ENCODE data around the gene PLCD1. TPM values are rescaled to one million over a fixed set of nuclear protein-coding genes. Genes with fewer than 3 reads are reported as not detected.
A peak's percentile ranks its signal among the peaks of the same experiment; 100 is the strongest.

Gene PLCD1
- total RNA-seq, 1 experiment from 2014 or later, result 13.5 TPM

DNA sequence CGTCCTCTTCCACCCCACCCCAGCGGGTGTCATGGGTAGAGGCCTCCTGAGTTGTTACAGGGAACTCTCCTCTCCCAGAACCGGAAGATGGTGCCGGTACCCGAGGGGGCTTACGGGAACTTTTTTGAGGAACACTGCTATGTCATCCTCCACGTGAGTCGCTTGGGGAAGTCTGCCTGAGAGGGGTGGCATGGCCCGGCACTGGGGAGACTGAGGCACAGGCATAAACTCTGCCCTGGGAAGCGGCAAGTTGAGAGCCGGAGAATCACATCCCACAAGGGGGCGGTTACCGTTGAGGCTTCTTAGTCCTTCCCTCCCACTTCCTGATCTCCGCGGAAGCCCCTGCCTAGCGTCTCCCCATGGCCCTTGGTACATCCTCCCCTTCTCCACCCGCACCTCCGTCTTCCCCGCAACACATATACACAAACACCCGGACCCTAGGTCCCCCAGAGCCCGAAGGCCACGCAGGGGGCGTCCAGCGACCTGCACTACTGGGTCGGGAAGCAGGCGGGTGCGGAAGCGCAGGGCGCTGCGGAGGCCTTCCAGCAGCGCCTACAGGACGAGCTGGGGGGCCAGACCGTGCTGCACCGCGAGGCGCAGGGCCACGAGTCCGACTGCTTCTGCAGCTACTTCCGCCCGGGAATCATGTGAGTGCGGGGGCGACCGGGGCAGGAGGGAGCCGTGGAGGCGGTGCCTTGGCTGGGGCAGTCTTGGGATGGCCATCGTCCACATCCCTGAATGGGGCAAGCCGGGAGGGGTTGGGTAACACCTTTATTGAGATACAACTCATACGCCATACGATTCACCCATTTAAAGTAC lies 35.4 kb downstream of the PLCD1 start:
- no peak for TF ChIP-seq EZH2 (IDR thresholded peaks at IDR 0.05; ENCODE audit: low read depth)
- TF ChIP-seq, protein P1, sequence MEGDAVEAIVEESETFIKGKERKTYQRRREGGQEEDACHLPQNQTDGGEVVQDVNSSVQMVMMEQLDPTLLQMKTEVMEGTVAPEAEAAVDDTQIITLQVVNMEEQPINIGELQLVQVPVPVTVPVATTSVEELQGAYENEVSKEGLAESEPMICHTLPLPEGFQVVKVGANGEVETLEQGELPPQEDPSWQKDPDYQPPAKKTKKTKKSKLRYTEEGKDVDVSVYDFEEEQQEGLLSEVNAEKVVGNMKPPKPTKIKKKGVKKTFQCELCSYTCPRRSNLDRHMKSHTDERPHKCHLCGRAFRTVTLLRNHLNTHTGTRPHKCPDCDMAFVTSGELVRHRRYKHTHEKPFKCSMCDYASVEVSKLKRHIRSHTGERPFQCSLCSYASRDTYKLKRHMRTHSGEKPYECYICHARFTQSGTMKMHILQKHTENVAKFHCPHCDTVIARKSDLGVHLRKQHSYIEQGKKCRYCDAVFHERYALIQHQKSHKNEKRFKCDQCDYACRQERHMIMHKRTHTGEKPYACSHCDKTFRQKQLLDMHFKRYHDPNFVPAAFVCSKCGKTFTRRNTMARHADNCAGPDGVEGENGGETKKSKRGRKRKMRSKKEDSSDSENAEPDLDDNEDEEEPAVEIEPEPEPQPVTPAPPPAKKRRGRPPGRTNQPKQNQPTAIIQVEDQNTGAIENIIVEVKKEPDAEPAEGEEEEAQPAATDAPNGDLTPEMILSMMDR (conservative IDR thresholded peaks at IDR 0.05), result no peak
- no peaks in the 10 kb centered on the region for H3K9me3 ChIP-seq (ENCODE audit: insufficient read depth, low read depth)
- H2AFZ ChIP-seq, result no peak overlapping the region
- POLR2A ChIA-PET (ENCODE audit: unreplicated experiment), result no interaction called here
- CTCF ChIA-PET, result interaction anchor here (0.6 kb wide), 1 partner anchor 27 kb away, joined by 3 read pairs; no protein-coding TSS in a partner anchor
- DNase-seq, result no peak
- peaks cover 8% of the 10 kb centered on the region; the same call in 1 of the 2 replicates for H3K79me2 ChIP-seq (ENCODE audit: low read depth)
- intact Hi-C loops (cut with micrococcal nuclease; ENCODE audit: unreplicated experiment), result no loop called here
- no peaks in the 10 kb centered on the region for H3K27me3 ChIP-seq (ENCODE audit: insufficient read depth, low read depth)
- H3K36me3 ChIP-seq (ENCODE audit: low read depth), result no peaks in the 10 kb centered on the region
- H3K27ac ChIP-seq, result no peak overlapping the region
- peaks cover 58% of the 10 kb centered on the region for H3K4me1 ChIP-seq (replicated peaks; ENCODE audit: insufficient read depth)
- H3F3A ChIP-seq (ENCODE audit: insufficient read depth, low read depth), result peaks cover 40% of the 10 kb centered on the region; the same call in 1 of the 2 replicates
- no TSS peak for BruUV-seq (replicated peaks)
- peak overlapping the region; percentile 74; the same call in 1 of the 2 replicates for H3K4me2 ChIP-seq
- H3K4me3 ChIP-seq, result no peak overlapping the region
- no peaks in the 10 kb centered on the region for H4K20me1 ChIP-seq (ENCODE audit: insufficient read depth)
- no peaks in the 10 kb centered on the region for H3K9me2 ChIP-seq (ENCODE audit: insufficient read depth)

DNA sequence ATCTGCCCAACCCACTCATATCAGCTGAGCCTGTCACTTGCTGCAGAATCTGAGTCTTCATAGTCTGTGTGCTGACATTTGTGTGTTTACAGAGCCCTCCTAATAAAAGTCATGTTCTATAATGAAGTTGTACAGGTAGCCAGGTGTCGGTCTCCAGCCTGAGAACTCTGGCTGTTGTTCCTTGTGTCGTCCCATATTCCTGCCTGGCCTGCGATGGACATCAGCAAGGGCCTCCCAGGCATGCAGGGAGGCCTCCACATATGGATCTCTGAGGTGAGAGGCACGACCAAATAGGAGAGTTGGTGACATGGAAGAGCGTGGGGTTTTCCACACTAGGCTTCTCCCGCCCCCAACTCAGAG lies 36.0 kb downstream of the PLCD1 start:
- H3K36me3 ChIP-seq (ENCODE audit: low read depth), result no peaks in the 10 kb centered on the region
- ChIA-PET POLR2A (ENCODE audit: unreplicated experiment) (no interaction called here), CTCF (no interaction called here)
- BruUV-seq (replicated peaks), result no TSS peak
- H3K9me2 ChIP-seq (ENCODE audit: insufficient read depth), result no peaks in the 10 kb centered on the region
- no peaks in the 10 kb centered on the region for H4K20me1 ChIP-seq (ENCODE audit: insufficient read depth)
- H3K9me3 ChIP-seq (ENCODE audit: insufficient read depth, low read depth), result no peaks in the 10 kb centered on the region
- no peak overlapping the region for H2AFZ ChIP-seq
- no peak for DNase-seq
- intact Hi-C loops (cut with micrococcal nuclease; ENCODE audit: unreplicated experiment), result no loop called here
- H3K4me3 ChIP-seq, result no peak overlapping the region
- peaks cover 40% of the 10 kb centered on the region; the same call in 1 of the 2 replicates for H3F3A ChIP-seq (ENCODE audit: insufficient read depth, low read depth)
- H3K79me2 ChIP-seq (ENCODE audit: low read depth), result peaks cover 8% of the 10 kb centered on the region; the same call in 1 of the 2 replicates
- peaks cover 61% of the 10 kb centered on the region for H3K4me1 ChIP-seq (replicated peaks; ENCODE audit: insufficient read depth)
- H3K27ac ChIP-seq, result peak overlapping the region; percentile 80
- no peaks in the 10 kb centered on the region for H3K27me3 ChIP-seq (ENCODE audit: insufficient read depth, low read depth)
- TF ChIP-seq, protein P1 (conservative IDR thresholded peaks at IDR 0.05), result no peak
- no peak for TF ChIP-seq EZH2 (IDR thresholded peaks at IDR 0.05; ENCODE audit: low read depth)
- H3K4me2 ChIP-seq, result peak overlapping the region; percentile 74

DNA sequence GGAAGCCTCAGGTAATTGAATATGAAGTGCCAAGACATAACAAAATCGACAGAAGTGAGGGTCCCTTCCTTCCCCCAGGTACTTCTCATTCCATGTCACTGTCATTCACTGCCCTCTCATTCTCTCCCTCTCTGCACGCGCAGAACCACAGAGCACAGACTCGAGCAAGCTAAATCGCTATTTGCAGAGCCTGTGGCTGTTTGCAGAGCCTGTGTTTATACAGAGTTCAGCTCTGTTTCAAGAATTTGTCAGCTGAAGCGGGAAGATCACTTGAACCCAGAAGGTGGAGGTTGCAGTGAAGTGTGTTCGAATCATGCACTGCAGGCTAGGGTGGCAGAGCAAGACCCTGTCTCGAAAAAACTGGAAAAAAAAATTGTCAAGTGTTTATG lies 36.4 kb downstream of the PLCD1 start:
- DNase-seq, result no peak
- Histone ChIP-seq H3K9me2 (ENCODE audit: insufficient read depth) (no peaks in the 10 kb centered on the region), H3K9me3 (ENCODE audit: insufficient read depth, low read depth) (no peaks in the 10 kb centered on the region), H3K4me1 (replicated peaks; ENCODE audit: insufficient read depth) (peaks cover 65% of the 10 kb centered on the region), H3K36me3 (ENCODE audit: low read depth) (no peaks in the 10 kb centered on the region), H3K79me2 (ENCODE audit: low read depth) (peaks cover 8% of the 10 kb centered on the region; the same call in 1 of the 2 replicates), H3K27ac (peak overlapping the region; percentile 80), H4K20me1 (ENCODE audit: insufficient read depth) (no peaks in the 10 kb centered on the region), H3F3A (ENCODE audit: insufficient read depth, low read depth) (peaks cover 40% of the 10 kb centered on the region; the same call in 1 of the 2 replicates), H3K4me2 (peak overlapping the region; percentile 74), H3K27me3 (ENCODE audit: insufficient read depth, low read depth) (no peaks in the 10 kb centered on the region), H3K4me3 (peak overlapping the region; percentile 53; the same call in 1 of the 2 replicates), H2AFZ (no peak overlapping the region)
- ChIA-PET POLR2A (ENCODE audit: unreplicated experiment) (interaction anchor here (0.5 kb wide), 1 partner anchor 83 kb away, joined by 3 read pairs; no protein-coding TSS in a partner anchor), CTCF (no interaction called here)
- no peak for TF ChIP-seq EZH2 (IDR thresholded peaks at IDR 0.05; ENCODE audit: low read depth)
- TF ChIP-seq, protein P1 (conservative IDR thresholded peaks at IDR 0.05), result no peak
- intact Hi-C loops (cut with micrococcal nuclease; ENCODE audit: unreplicated experiment), result no loop called here
- BruUV-seq (replicated peaks), result TSS peak; percentile 40
